Skeletal muscle tissue (tissue), 4 donors: ENCODE results near the gene TSPAN12. TPM values are rescaled to one million over a fixed set of nuclear protein-coding genes. Genes with fewer than 3 reads are reported as not detected.

Source experiments
- H3K27ac ChIP-seq: one replicate; pipeline ENCODE4 v1.7.0; 2013; ENCODE audit warnings: mild to moderate bottlenecking, low read depth, low read length, inconsistent platforms
- H3K27me3 ChIP-seq, 3 donors: one replicate each; pipeline ENCODE4 v1.7.0; 2013; ENCODE audit warnings: low read length in 3 of 3; ENCODE audit not compliant: control insufficient read depth in 3 of 3, insufficient read depth in 3 of 3
- H3K36me3 ChIP-seq, 3 donors: one replicate each; pipeline ENCODE4 v1.7.0; 2013; ENCODE audit warnings: low read length in 3 of 3; ENCODE audit not compliant: control insufficient read depth in 3 of 3, insufficient read depth in 3 of 3
- H3K4me1 ChIP-seq, 3 donors: one replicate each; pipeline ENCODE4 v1.7.0; 2013; ENCODE audit warnings: low read length in 3 of 3, mild to moderate bottlenecking in 3 of 3; ENCODE audit not compliant: control insufficient read depth in 3 of 3, insufficient read depth in 3 of 3
- H3K4me3 ChIP-seq, 3 donors: one replicate each; pipeline ENCODE4 v1.7.0; 2013; ENCODE audit warnings: low read length in 3 of 3
- H3K9ac ChIP-seq, 3 donors: one replicate each; pipeline ENCODE4 v1.7.0; 2013; ENCODE audit warnings: low read length in 3 of 3, mild to moderate bottlenecking in 3 of 3, moderate library complexity in 2 of 3, low read depth in 1 of 3
- H3K9me3 ChIP-seq, 3 donors: one replicate each; pipeline ENCODE4 v1.7.0; 2013; ENCODE audit warnings: low read length in 3 of 3; ENCODE audit not compliant: control insufficient read depth in 3 of 3
- total RNA-seq: library from RNA; depleted of rRNA; stranded (reverse); fragments of >200 nt; gene quantifications from one replicate; pipeline ENCODE4 v1.2.3, GENCODE V29; 2014
- donor health status: Osteomylitis.

The TSPAN12 gene
- total RNA-seq, 1 donor from 2014 or later, result 33.4 TPM

DNA sequence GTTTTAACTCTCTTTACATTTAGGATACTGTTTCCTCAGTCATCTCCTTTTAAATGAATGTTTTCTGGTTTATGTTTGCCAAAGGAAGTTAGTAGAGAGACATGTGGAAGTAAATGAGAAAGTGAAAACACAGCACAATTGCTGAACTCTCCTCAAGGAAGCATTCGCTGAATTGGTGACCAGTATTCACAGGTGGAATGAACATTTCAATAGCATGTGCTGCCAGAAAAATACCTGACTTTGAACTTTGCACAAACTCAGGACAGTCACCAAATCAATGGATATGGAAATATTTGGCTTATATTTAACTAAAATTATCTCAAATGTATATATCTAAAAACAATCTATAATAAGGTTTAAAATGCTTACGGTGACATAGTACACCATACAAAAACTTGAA is 28.5 kb downstream of the TSPAN12 start:
- Histone ChIP-seq H3K9ac (no peak overlapping the region), H3K9me3 (no peaks in the 10 kb centered on the region), H3K36me3 (no peaks in the 10 kb centered on the region), H3K4me1 (no peaks in the 10 kb centered on the region), H3K27ac (no peak overlapping the region), H3K4me3 (no peak overlapping the region), H3K27me3 (no peaks in the 10 kb centered on the region)

DNA sequence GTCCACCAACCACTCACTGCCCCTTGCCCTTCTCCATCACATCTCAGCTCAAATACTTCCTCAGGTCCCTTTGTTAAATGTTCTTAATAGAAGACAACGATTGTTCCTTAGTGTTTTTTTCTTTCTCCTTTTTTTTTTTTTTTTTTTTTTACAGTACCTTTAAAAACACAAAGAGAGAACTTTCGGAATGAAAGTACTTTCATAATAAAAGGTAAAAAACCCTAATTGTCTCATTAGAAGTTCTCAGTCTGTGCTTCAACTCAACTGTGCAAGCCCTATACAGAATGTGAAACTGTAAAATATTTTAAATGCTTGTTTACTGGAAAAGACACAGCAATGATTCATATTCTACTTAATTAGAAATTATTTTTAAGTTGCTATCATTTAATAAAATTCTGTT is 29.4 kb downstream of the TSPAN12 start:
- no peaks in the 10 kb centered on the region for H3K27me3 ChIP-seq
- H3K9me3 ChIP-seq, result no peaks in the 10 kb centered on the region
- H3K4me3 ChIP-seq, result no peak overlapping the region
- H3K9ac ChIP-seq, result no peak overlapping the region
- no peaks in the 10 kb centered on the region for H3K36me3 ChIP-seq
- H3K27ac ChIP-seq, result no peak overlapping the region
- no peaks in the 10 kb centered on the region for H3K4me1 ChIP-seq

DNA sequence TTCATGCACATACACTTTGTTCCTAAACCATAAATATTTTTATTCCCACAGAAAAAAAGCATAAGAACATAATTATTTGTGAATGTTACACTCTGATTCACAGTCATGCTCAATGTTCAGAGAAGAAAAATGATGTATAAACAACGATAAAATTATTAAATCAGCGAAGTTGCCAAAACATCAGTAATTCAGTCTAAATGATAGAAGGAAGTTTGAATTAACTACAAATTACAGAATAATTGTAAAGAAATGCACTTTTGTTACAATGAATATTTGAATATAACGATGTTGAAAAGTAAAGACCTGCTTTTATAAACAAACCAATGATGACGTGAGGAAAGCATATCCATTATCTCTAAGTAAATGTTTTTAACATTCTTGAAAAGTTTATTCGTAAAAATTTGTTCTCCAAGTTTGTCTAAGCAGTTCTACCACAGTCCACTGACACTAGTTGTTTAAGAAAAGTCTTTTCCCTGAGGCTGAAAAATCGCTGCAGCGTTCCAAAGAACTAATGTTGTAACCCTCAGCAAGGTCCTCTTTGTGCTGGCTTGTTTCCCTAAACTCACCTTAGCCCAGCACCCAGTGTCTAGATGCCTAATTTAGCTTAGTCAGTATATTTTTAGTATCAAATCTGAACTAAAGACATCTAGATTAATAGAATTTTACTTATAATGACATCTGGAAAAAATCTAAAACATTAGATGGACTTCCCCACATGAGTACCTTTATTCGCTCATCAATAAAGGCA is 30.4 kb downstream of the TSPAN12 start:
- Histone ChIP-seq H3K9me3 (no peaks in the 10 kb centered on the region), H3K4me3 (no peak overlapping the region), H3K9ac (no peak overlapping the region), H3K27ac (no peak overlapping the region), H3K27me3 (no peaks in the 10 kb centered on the region), H3K36me3 (no peaks in the 10 kb centered on the region), H3K4me1 (no peaks in the 10 kb centered on the region)

DNA sequence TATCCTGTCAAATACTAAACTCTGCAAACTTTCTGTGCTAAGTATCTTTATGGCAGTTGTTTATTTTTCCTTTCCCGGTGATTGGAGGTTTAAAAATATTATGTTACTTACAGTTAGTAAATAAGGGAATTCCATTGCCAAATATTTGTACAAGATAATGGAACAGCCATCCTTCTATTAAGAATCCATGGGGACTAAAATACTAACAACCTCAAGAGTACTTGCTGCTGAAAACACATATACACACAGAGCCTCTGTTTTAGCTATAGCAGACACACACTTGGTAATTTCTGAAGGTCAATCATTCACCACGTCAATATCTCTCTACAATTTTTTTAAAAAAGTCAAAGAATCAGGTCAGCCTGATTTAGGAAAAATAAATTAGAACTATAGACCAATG is 32.4 kb downstream of the TSPAN12 start:
- Histone ChIP-seq H3K9me3 (no peaks in the 10 kb centered on the region), H3K4me3 (no peak overlapping the region), H3K36me3 (no peaks in the 10 kb centered on the region), H3K27me3 (no peaks in the 10 kb centered on the region), H3K27ac (no peak overlapping the region), H3K4me1 (no peaks in the 10 kb centered on the region), H3K9ac (no peak overlapping the region)

DNA sequence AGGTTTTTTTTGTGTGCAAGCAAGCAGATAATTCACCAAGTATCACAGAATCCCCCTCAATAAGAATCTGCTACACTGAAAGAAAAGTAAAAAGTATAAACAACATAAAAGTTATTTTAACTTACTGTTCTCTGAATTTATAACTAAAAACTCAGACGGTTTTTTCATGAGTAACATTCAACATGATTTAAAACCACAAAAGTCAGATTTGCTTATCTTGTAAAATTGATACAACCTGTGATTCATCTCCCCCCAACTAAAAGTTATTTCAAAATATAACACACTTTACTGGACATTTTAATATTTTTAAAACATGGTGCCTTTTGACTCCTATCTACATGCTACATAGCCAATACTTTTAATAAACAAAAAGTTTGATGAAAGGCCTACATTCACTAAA is 32.8 kb downstream of the TSPAN12 start:
- Histone ChIP-seq H3K27ac (no peak overlapping the region), H3K4me1 (no peaks in the 10 kb centered on the region), H3K27me3 (no peaks in the 10 kb centered on the region), H3K36me3 (no peaks in the 10 kb centered on the region), H3K9ac (no peak overlapping the region), H3K4me3 (no peak overlapping the region), H3K9me3 (no peaks in the 10 kb centered on the region)

DNA sequence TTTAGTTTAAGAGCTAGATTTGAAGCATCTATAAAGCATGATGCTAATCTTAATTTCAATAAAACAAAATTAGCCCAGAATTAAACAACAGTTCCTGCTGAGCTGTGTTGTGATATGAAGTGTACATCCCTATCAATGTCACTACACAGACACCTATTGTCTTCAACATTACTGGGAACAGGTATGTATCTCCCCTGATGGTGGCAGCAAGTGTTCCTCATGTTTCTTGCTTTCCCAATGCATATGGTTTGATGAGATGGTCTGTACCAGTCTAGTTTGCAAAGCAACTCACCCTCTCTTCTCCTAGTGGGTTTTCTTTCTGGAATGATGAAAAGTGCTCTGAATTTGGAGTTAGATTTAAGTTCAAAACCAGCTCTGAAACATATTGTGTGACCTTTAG is 38.1 kb downstream of the TSPAN12 start:
- H3K9ac ChIP-seq, result no peak overlapping the region
- no peaks in the 10 kb centered on the region for H3K9me3 ChIP-seq
- no peaks in the 10 kb centered on the region for H3K4me1 ChIP-seq
- no peaks in the 10 kb centered on the region for H3K27me3 ChIP-seq
- no peaks in the 10 kb centered on the region for H3K36me3 ChIP-seq
- H3K27ac ChIP-seq, result no peak overlapping the region
- H3K4me3 ChIP-seq, result no peak overlapping the region

DNA sequence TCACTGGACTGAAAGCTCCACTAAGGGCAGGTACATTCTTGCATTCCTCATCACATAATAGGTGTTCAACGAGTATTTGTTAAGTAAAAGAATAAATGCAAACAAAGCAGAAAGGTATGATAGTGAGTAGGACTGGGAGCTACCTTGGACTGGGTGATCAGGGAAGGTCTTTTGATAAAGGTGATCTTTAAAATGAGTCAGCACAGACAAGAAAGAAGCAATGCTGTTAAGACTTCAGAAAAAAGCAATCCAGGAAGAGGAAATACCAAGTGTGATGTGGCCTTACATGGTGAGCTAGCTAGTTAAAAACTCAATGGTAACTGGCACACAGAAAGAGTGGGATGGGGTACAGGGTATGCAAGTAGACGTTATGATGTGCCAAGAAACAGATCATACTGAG is 40.1 kb downstream of the TSPAN12 start:
- Histone ChIP-seq H3K36me3 (no peaks in the 10 kb centered on the region), H3K4me3 (no peak overlapping the region), H3K27me3 (no peaks in the 10 kb centered on the region), H3K4me1 (no peaks in the 10 kb centered on the region), H3K27ac (no peak overlapping the region), H3K9ac (no peak overlapping the region), H3K9me3 (no peaks in the 10 kb centered on the region)

DNA sequence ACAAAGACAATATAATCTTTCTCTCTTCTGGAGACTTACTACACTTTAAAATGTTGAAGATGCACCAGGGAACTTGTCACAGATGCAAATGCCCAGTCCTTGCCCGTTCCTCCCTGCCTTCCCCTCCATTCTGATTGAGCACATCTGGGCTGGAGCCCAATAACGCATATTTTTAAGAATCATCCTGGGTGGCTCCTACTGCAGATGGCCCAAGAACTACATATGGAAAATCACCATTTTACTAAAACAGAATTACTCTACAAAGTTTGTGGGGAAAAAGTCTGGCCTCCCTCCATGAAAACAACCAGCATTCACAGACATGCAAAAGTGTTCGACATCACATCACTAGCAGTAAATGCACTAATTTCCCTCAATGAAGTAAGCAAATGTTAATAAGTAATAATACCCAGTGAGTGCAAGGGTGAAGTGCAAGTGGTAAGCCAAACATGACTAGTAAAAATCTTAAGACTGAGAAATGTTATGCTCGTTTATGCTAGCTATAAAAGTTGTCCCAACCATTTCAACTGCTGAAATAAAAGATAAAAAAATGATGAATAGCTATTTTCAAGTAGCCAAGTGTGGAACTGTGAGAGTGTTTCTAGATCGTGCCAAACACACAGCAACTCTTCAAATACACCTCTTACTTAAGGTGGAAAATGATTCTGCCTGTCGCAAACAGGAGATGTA is 43.5 kb downstream of the TSPAN12 start:
- no peaks in the 10 kb centered on the region for H3K36me3 ChIP-seq
- H3K27ac ChIP-seq, result no peak overlapping the region
- no peaks in the 10 kb centered on the region for H3K4me1 ChIP-seq
- H3K9ac ChIP-seq, result no peak overlapping the region
- H3K4me3 ChIP-seq, result no peak overlapping the region
- no peaks in the 10 kb centered on the region for H3K9me3 ChIP-seq
- H3K27me3 ChIP-seq, result no peaks in the 10 kb centered on the region

DNA sequence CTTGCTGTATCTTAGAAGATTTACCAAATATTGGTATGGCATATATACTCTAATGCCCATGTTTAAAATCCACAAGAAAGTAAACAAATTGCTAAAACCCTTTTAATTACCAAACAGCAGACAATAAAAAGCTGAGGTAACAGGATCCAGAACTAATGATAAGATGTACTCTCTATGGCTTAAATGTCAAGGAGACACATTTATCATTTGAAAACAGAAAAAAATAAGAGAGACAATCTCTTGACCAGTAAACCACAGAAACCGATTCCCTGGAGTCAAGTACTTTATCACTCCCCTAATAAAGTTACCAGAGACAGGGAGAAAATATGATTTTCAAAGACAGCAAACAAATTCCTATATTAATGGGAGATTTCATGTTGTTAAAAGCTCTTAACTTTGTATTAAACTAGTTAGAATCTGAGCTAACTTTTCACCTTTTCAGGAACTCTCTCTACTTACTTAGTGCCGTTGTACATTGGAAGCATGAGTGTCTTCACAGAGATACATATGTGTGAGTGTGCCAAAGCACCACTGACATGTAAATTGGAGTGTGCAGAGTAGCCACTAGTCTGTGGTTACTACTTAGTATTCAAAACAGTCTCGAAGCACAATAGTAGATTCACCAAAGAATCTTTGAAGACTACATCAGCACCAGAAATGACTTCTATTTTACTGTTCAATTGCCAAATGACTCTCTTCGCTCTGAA is 44.2 kb downstream of the TSPAN12 start:
- Histone ChIP-seq H3K27me3 (no peaks in the 10 kb centered on the region), H3K9ac (no peak overlapping the region), H3K36me3 (no peaks in the 10 kb centered on the region), H3K27ac (no peak overlapping the region), H3K4me3 (no peak overlapping the region), H3K4me1 (no peaks in the 10 kb centered on the region), H3K9me3 (no peaks in the 10 kb centered on the region)

DNA sequence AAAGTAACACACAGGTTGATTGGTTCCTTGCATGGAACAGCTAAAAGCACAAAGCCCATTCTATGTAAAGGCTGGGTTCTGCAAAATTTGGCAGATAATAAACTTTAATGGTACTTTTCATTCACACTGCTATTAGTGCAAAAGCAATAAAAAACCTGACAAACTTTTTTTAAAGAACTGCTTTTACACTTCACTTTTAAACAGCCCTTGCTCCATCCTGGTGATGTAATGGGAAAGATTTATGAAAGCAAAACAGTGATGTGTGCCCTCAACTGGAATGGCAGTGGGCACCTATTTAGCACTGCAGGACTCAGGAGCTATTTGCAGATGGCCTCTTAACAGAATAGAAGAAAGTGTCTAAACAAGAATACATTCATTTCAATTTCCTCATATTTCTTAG is 44.9 kb downstream of the TSPAN12 start:
- H3K4me3 ChIP-seq, result no peak overlapping the region
- H3K4me1 ChIP-seq, result no peaks in the 10 kb centered on the region
- no peaks in the 10 kb centered on the region for H3K36me3 ChIP-seq
- no peaks in the 10 kb centered on the region for H3K27me3 ChIP-seq
- no peak overlapping the region for H3K27ac ChIP-seq
- H3K9ac ChIP-seq, result no peak overlapping the region
- H3K9me3 ChIP-seq, result no peaks in the 10 kb centered on the region
